H9 (cell line): ENCODE measurements around the gene PGM2. TPM values are rescaled to one million over a fixed set of nuclear protein-coding genes. Genes with fewer than 3 reads are reported as not detected.
A peak's percentile ranks its signal among the peaks of the same experiment; 100 is the strongest.

Experiments
- DNase-seq: peaks from one replicate; pipeline ENCODE4 v3.0.0-alpha.2; 2017
- H2AFZ ChIP-seq: one replicate; pipeline ENCODE4 v1.6.1; 2013; ENCODE audit warnings: mild to moderate bottlenecking, low read length, control low read depth, moderate library complexity
- H2AK5ac ChIP-seq: 2 replicates; pipeline ENCODE4 v1.6.1; 2013; ENCODE audit warnings: low read length, control low read depth, mixed read lengths; ENCODE audit not compliant: insufficient read length
- H2BK120ac ChIP-seq: one replicate; pipeline ENCODE4 v1.6.1; 2013; ENCODE audit warnings: low read depth, mild to moderate bottlenecking, low read length, control low read depth, inconsistent platforms; ENCODE audit not compliant: poor library complexity, severe bottlenecking
- H2BK12ac ChIP-seq: 2 replicates; pipeline ENCODE4 v1.6.1; 2013; ENCODE audit warnings: low read length, control low read depth, mixed read lengths, low read depth; ENCODE audit not compliant: insufficient read length
- H2BK15ac ChIP-seq: 2 replicates; pipeline ENCODE4 v1.6.1; 2013; ENCODE audit warnings: low read depth, low read length, control low read depth
- H2BK20ac ChIP-seq: one replicate; pipeline ENCODE4 v1.6.1; 2013; ENCODE audit warnings: low read depth, mild to moderate bottlenecking, low read length, control low read depth, inconsistent platforms; ENCODE audit not compliant: poor library complexity, severe bottlenecking
- H2BK5ac ChIP-seq: 2 replicates; pipeline ENCODE4 v1.6.1; 2013; ENCODE audit warnings: low read length, control low read depth, mixed read lengths; ENCODE audit not compliant: insufficient read length
- H3K14ac ChIP-seq: 2 replicates; pipeline ENCODE4 v1.6.1; 2013; ENCODE audit warnings: low read length, control low read depth; ENCODE audit not compliant: insufficient read depth
- H3K18ac ChIP-seq: 2 replicates; pipeline ENCODE4 v1.6.1; 2013; ENCODE audit warnings: low read depth, mild to moderate bottlenecking, mixed read lengths, low read length, control low read depth; ENCODE audit not compliant: insufficient read length
- H3K23ac ChIP-seq: 2 replicates; pipeline ENCODE4 v1.6.1; 2013; ENCODE audit warnings: low read length, control low read depth, mixed read lengths, low read depth; ENCODE audit not compliant: insufficient read length
- H3K23me2 ChIP-seq: 2 replicates; pipeline ENCODE4 v1.6.1; 2013; ENCODE audit warnings: low read depth, mild to moderate bottlenecking, mixed read lengths, low read length, control low read depth; ENCODE audit not compliant: insufficient read length, poor library complexity, severe bottlenecking
- H3K27ac ChIP-seq: 2 replicates; pipeline ENCODE4 v1.5.1; 2013; ENCODE audit warnings: low read length, control low read depth, mixed read lengths, low read depth; ENCODE audit not compliant: insufficient read length
- H3K27me3 ChIP-seq: 2 replicates; pipeline ENCODE4 v1.6.1; 2013; ENCODE audit warnings: low read length, control low read depth, inconsistent platforms; ENCODE audit not compliant: insufficient read depth
- H3K4ac ChIP-seq: 2 replicates; pipeline ENCODE4 v1.6.1; 2013; ENCODE audit warnings: low read depth, mild to moderate bottlenecking, control low read depth, inconsistent platforms, low read length, moderate library complexity
- H3K4me1 ChIP-seq: 2 replicates; pipeline ENCODE4 v1.6.1; 2013; ENCODE audit warnings: low read length, control low read depth, inconsistent platforms; ENCODE audit not compliant: insufficient read depth
- H3K4me2 ChIP-seq: 2 replicates; pipeline ENCODE4 v1.6.1; 2013; ENCODE audit warnings: low read length, control low read depth, mixed read lengths; ENCODE audit not compliant: insufficient read length, insufficient read depth
- H3K56ac ChIP-seq: 2 replicates; pipeline ENCODE4 v1.6.1; 2013; ENCODE audit warnings: low read depth, mild to moderate bottlenecking, mixed read lengths, low read length, control low read depth; ENCODE audit not compliant: insufficient read length
- H3K79me1 ChIP-seq: 2 replicates; pipeline ENCODE4 v1.6.1; 2013; ENCODE audit warnings: low read depth, mild to moderate bottlenecking, moderate library complexity, low read length, control low read depth, inconsistent platforms; ENCODE audit not compliant: insufficient read depth, poor library complexity, severe bottlenecking
- H3K79me2 ChIP-seq: 2 replicates; pipeline ENCODE4 v1.6.1; 2013; ENCODE audit warnings: low read length, control low read depth, inconsistent platforms; ENCODE audit not compliant: insufficient read depth
- H3K9ac ChIP-seq: 2 replicates; pipeline ENCODE4 v1.6.1; 2013; ENCODE audit warnings: low read length, control low read depth, mixed read lengths; ENCODE audit not compliant: insufficient read length; ENCODE audit errors: extremely low read depth
- H3K9me3 ChIP-seq: one replicate; pipeline ENCODE4 v1.6.1; 2013; ENCODE audit warnings: low read depth, low read length, inconsistent platforms; ENCODE audit not compliant: control insufficient read depth
- H3T11ph ChIP-seq: one replicate; pipeline ENCODE4 v1.6.1; 2013; ENCODE audit warnings: mild to moderate bottlenecking, low read length, control low read depth, inconsistent platforms
- H4K20me1 ChIP-seq: one replicate; pipeline ENCODE4 v1.6.1; 2013; ENCODE audit not compliant: control insufficient read depth, insufficient read length, insufficient read depth
- H4K5ac ChIP-seq: 2 replicates; pipeline ENCODE4 v1.6.1; 2013; ENCODE audit warnings: low read depth, mild to moderate bottlenecking, mixed read lengths, low read length, control low read depth; ENCODE audit not compliant: insufficient read length
- H4K8ac ChIP-seq: replicated peaks from 2 replicates; pipeline ENCODE4 v1.6.1; 2013; ENCODE audit warnings: low read length, control low read depth, mixed read lengths, low read depth; ENCODE audit not compliant: insufficient read length
- H4K91ac ChIP-seq: 2 replicates; pipeline ENCODE4 v1.6.1; 2013; ENCODE audit warnings: low read depth, mild to moderate bottlenecking, moderate library complexity, mixed read lengths, low read length, control low read depth; ENCODE audit not compliant: insufficient read length
- H3K27ac Mint-ChIP-seq, 3 experiments: 2 replicates in 2 of 3; 3 replicates in 1 of 3; pipeline ENCODE4 v1.8.0; 2020 to 2021; ENCODE audit warnings: mixed read lengths in 3 of 3, mild to moderate bottlenecking in 1 of 3, moderate library complexity in 1 of 3
- H3K27me3 Mint-ChIP-seq: 2 replicates; pipeline ENCODE4 v1.8.0; 2021; ENCODE audit warnings: low read depth, mild to moderate bottlenecking, moderate library complexity, mixed read lengths
- H3K36me3 Mint-ChIP-seq, 3 experiments: 2 replicates in 2 of 3; 3 replicates in 1 of 3; pipeline ENCODE4 v1.8.0; 2020 to 2021; ENCODE audit warnings: low read depth in 3 of 3, mixed read lengths in 3 of 3; ENCODE audit not compliant: insufficient read depth in 1 of 3
- H3K4me1 Mint-ChIP-seq, 2 experiments: 2 replicates each; pipeline ENCODE4 v1.8.0; 2020; ENCODE audit warnings: mixed read lengths in 2 of 2
- H3K4me3 Mint-ChIP-seq, 2 experiments: 2 replicates in 1 of 2; 3 replicates in 1 of 2; pipeline ENCODE4 v1.8.0; 2020 to 2021; ENCODE audit warnings: mild to moderate bottlenecking in 2 of 2, mixed read lengths in 2 of 2, moderate library complexity in 1 of 2
- H3K9me3 Mint-ChIP-seq, 2 experiments: 2 replicates in 1 of 2; 3 replicates in 1 of 2; pipeline ENCODE4 v1.8.0; 2020; ENCODE audit warnings: mild to moderate bottlenecking in 2 of 2, mixed read lengths in 2 of 2, moderate library complexity in 1 of 2
- WGBS: extraction: QIAGEN DNeasy Blood & Tissue Kit; methylation state at CpG from one replicate; pipeline ENCODE4 v1.1.7; 2013; ENCODE audit warnings: missing lambda C conversion rate, low lambda C conversion rate, mixed read lengths; ENCODE audit not compliant: insufficient read length; ENCODE audit errors: extremely low coverage; 5-methylcytosine and 5-hydroxymethylcytosine counted together
- total RNA-seq: library from RNA; stranded (reverse); gene quantifications from 2 replicates; pipeline ENCODE4 v1.2.1, GENCODE V29; 2021
- TF ChIP-seq, protein P1 (sequence below): fragments of 200-600 bp; sonication (generic); conservative IDR thresholded peaks from 3 replicates; pipeline ENCODE4 v1.8.0; 2021; ENCODE audit warnings: antibody characterized with exemption, mild to moderate bottlenecking

Gene PGM2
- total RNA-seq, 1 experiment from 2014 or later, result 26.6 TPM

GRCh38 chr4:37895271-37895670 is 68.8 kb downstream of the PGM2 start:
- Histone ChIP-seq H3K9ac (no peak overlapping the region), H3K9me3 (no peaks in the 10 kb centered on the region), H4K8ac (no peak overlapping the region), H3K18ac (no peak overlapping the region), H4K91ac (no peak overlapping the region), H2AK5ac (no peak overlapping the region), H2BK120ac (no peak overlapping the region), H2BK12ac (no peak overlapping the region), H3K23me2 (peaks cover 4% of the 10 kb centered on the region), H3K4me1 (0 out of 2 replicates have a peak, but pooled peaks cover 2% of the 10 kb centered on the region), H4K5ac (no peak overlapping the region), H3K56ac (no peak overlapping the region), H3T11ph (no peak overlapping the region), H4K20me1 (no peaks in the 10 kb centered on the region), H2BK15ac (no peak overlapping the region), H3K27ac (no peak overlapping the region), H3K79me1 (no peaks in the 10 kb centered on the region), H3K23ac (no peak overlapping the region), H3K4me2 (no peak overlapping the region), H3K79me2 (no peaks in the 10 kb centered on the region), H2BK5ac (no peak overlapping the region), H3K14ac (no peak overlapping the region), H2AFZ (no peak overlapping the region), H3K27me3 (peaks cover 2% of the 10 kb centered on the region; the same call in 1 of the 2 replicates), H3K4ac (no peak overlapping the region), H2BK20ac (no peak overlapping the region)
- peaks cover 0 to 6% (median 2%) of the 10 kb centered on the region in 3 experiments; a peak in 4 of 7 replicates for H3K36me3 Mint-ChIP-seq
- no CpG with 5 or more reads among the region's 7 CpGs for WGBS
- H3K4me1 Mint-ChIP-seq, result peaks cover 7% of the 10 kb centered on the region in 2 experiments
- peaks cover 43% of the 10 kb centered on the region for H3K27me3 Mint-ChIP-seq
- DNase-seq, result no peak
- H3K27ac Mint-ChIP-seq, result peak overlapping the region in 1 of 3 experiments; percentile 65; a peak in 1 of 7 replicates
- H3K9me3 Mint-ChIP-seq, result no peaks in the 10 kb centered on the region; a peak in 1 of 5 replicates
- no peak overlapping the region for H3K4me3 Mint-ChIP-seq
- TF ChIP-seq, protein P1, sequence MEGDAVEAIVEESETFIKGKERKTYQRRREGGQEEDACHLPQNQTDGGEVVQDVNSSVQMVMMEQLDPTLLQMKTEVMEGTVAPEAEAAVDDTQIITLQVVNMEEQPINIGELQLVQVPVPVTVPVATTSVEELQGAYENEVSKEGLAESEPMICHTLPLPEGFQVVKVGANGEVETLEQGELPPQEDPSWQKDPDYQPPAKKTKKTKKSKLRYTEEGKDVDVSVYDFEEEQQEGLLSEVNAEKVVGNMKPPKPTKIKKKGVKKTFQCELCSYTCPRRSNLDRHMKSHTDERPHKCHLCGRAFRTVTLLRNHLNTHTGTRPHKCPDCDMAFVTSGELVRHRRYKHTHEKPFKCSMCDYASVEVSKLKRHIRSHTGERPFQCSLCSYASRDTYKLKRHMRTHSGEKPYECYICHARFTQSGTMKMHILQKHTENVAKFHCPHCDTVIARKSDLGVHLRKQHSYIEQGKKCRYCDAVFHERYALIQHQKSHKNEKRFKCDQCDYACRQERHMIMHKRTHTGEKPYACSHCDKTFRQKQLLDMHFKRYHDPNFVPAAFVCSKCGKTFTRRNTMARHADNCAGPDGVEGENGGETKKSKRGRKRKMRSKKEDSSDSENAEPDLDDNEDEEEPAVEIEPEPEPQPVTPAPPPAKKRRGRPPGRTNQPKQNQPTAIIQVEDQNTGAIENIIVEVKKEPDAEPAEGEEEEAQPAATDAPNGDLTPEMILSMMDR, result no peak
